Amygdala (tissue), 56 donors: ENCODE data around the gene ZNF578.
"Not testable (repeated sequence)": the region's sequence is repeated elsewhere in the genome, so short reads cannot be mapped to it uniquely, and the experiment has no call there.

ENCODE experiments used
- DNase-seq, 56 donors: peaks; one replicate each; lab custom pipeline; 2025; lab: John Stamatoyannopoulos, UW

ZNF578 gene

GRCh38 chr19:52507266-52507665 lies 53.9 kb downstream of the ZNF578 start:
- DNase-seq: no peak

- no peak for DNase-seq
These were observed 62.8 kb downstream of the ZNF578 start for GRCh38 chr19:52516191-52516590.

- no peak for DNase-seq
These were observed 65.3 kb downstream of the ZNF578 start for GRCh38 chr19:52518646-52519045.

GRCh38 chr19:52519175-52519574 lies 65.8 kb downstream of the ZNF578 start:
- not testable (repeated sequence) for DNase-seq

GRCh38 chr19:52520013-52520412 lies 66.7 kb downstream of the ZNF578 start:
- no peak for DNase-seq

GRCh38 chr19:52522551-52522950 lies 69.2 kb downstream of the ZNF578 start:
- DNase-seq: no peak

- no peak for DNase-seq
These were observed 70.7 kb downstream of the ZNF578 start for GRCh38 chr19:52524086-52524485.

GRCh38 chr19:52527134-52527955 lies 74.0 kb downstream of the ZNF578 start, which contains the start of gene ZNF808:
ZNF808 (plus strand) TSS chr19:52527668; CDS start chr19:52543285, 15,617 bp downstream.
- peak; percentile 28 to 93 (median 86) for DNase-seq

- peak in 13 of 56 donors; percentile 4 to 27 (median 22) for DNase-seq
These were observed 74.6 kb downstream of the ZNF578 start for GRCh38 chr19:52527956-52528351.

GRCh38 chr19:52532480-52532879 lies 79.1 kb downstream of the ZNF578 start:
- DNase-seq: no peak

GRCh38 chr19:52533901-52534300 lies 80.5 kb downstream of the ZNF578 start:
- DNase-seq: no peak

GRCh38 chr19:52535385-52535770 lies 82.0 kb downstream of the ZNF578 start:
- peak in 2 of 56 donors; percentile 1 to 13 for DNase-seq

- peak in 43 of 56 donors; percentile 2 to 75 (median 36) for DNase-seq
These were observed 82.6 kb downstream of the ZNF578 start for GRCh38 chr19:52535771-52536447.

GRCh38 chr19:52536448-52536800 lies 83.1 kb downstream of the ZNF578 start:
- DNase-seq: no peak

- DNase-seq: not testable (repeated sequence)
These were observed 85.5 kb downstream of the ZNF578 start for GRCh38 chr19:52538815-52539214.

- DNase-seq: not testable (repeated sequence)
These were observed 87.8 kb downstream of the ZNF578 start for GRCh38 chr19:52541176-52541575.

- no peak for DNase-seq
These were observed 88.3 kb downstream of the ZNF578 start for GRCh38 chr19:52541608-52542007.

GRCh38 chr19:52542541-52542940 lies 89.2 kb downstream of the ZNF578 start:
- not testable (repeated sequence) for DNase-seq

GRCh38 chr19:52542984-52543664 lies 89.8 kb downstream of the ZNF578 start:
- DNase-seq: no peak

GRCh38 chr19:52554216-52554971 lies 101.0 kb downstream of the ZNF578 start:
- no peak for DNase-seq
